GM12873 (cell line): Measurements from ENCODE around the gene KLHL3.

Experiments used
- TF ChIP-seq, protein P1 (sequence below): IDR thresholded peaks from 2 replicates; pipeline ENCODE4 v1.5.1; 2012; ENCODE audit warnings: low read depth, mild to moderate bottlenecking, moderate library complexity, low read length, control low read depth; ENCODE audit not compliant: insufficient read depth; ENCODE audit errors: missing control alignments

The KLHL3 gene

DNA sequence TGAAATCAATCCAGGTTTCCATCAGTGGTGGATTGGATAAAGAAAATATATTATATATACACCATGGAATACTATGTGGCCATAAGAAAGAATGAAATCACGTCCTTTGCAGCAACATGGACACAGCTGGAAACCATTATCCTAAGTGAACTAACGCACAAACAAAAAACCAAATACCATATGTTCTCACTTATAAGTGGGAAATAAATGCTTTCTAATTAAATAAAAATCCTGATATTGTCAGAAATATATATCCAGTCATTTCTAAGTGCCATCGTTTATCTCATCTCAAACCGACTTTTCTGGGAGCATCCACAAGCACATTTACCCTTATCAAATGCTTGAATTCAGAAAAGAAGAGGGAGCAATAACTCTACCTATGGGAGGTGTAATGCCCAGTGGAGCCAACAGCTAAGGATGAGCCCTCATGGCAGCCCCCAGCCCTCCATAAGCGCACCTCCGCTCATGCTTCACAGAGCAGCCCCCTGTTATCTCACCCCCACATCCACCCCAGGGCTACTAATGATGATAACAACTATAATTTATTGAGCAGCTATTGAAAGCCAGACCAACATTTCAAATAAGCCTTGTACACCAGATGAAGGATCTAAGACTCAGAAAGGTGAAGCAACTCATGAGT is 135.0 kb downstream of the KLHL3 start:
- TF ChIP-seq, protein P1, sequence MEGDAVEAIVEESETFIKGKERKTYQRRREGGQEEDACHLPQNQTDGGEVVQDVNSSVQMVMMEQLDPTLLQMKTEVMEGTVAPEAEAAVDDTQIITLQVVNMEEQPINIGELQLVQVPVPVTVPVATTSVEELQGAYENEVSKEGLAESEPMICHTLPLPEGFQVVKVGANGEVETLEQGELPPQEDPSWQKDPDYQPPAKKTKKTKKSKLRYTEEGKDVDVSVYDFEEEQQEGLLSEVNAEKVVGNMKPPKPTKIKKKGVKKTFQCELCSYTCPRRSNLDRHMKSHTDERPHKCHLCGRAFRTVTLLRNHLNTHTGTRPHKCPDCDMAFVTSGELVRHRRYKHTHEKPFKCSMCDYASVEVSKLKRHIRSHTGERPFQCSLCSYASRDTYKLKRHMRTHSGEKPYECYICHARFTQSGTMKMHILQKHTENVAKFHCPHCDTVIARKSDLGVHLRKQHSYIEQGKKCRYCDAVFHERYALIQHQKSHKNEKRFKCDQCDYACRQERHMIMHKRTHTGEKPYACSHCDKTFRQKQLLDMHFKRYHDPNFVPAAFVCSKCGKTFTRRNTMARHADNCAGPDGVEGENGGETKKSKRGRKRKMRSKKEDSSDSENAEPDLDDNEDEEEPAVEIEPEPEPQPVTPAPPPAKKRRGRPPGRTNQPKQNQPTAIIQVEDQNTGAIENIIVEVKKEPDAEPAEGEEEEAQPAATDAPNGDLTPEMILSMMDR, result no peak

- TF ChIP-seq, protein P1, result no peak
These were observed 136.4 kb downstream of the KLHL3 start for GRCh38 chr5:137599457-137599856.

GRCh38 chr5:137598399-137598798 is 137.5 kb downstream of the KLHL3 start:
- TF ChIP-seq, protein P1, result no peak

- TF ChIP-seq, protein P1, result no peak
These were observed 138.9 kb downstream of the KLHL3 start for GRCh38 chr5:137596941-137597340.

DNA sequence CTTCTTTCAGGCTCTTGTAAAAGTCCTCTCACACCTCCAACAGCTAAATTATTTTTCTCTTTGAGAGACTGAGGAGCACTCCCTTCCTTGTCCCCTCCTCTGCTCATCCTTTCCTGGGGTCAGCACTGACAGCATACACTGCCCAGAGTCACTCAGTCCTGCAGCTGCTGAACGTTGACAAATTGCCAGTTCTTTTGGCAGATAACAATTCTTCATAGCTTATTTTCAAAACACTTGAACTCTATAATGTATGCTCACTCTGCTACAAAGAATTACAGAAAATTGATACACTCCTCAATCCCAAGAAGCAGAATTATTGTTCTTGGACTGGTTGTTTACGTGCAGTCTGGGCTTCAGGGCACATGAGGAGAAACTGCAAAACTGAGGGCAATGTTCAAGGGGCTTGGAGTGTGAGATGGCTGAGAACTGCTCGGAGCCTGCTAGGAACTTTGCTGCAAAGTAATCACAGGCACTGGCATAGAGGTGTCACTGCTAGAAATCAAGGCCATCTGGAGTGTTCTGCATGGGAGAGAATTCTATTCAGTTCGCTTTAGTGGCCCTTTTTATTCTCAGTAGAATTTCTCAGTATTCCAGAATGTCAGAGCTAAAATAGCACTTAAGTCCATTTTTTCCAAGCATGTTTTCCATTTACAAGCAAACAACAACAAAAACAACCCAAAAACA is 140.4 kb downstream of the KLHL3 start:
- TF ChIP-seq, protein P1, result no peak

DNA sequence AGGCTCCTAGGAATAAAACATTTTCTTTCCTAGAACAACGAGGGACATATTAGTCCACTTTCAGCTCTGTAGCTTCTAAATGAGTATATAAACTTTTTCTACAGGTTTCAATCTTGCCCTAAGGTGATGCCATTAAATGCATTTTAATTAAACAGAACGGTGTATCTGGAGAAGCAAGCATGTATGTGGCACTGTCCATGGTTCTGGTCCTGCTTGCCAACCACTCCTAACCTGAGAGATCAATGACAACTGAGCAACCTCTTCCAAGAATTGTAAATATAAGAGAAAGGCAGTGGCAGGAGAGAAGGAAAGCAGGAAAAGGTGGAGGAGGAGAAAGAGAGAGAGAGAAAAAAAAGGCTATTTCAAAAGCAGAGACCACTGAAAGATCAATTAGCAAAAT is 141.2 kb downstream of the KLHL3 start:
- TF ChIP-seq, protein P1, result no peak

DNA sequence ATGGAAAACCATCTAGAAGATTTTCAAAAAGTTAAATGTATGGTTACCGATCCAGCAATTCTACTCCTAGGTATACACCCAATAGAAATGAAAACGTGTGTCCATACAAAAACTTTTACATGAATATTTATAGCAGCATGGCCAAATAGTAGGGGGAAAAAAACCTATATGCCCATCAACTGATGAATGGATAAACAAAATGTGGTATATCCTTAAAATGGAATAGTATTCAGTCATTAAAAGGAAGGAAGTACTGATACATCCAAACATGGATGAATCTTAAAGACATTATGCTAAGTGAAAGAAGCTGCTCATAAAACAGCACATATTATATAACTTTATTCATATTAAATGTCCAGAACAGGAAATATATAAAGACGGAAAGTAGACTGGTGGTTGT is 143.6 kb downstream of the KLHL3 start:
- TF ChIP-seq, protein P1, result no peak
